HUES64 (cell line): ENCODE results near the gene THOC3. TPM values are rescaled to one million over a fixed set of nuclear protein-coding genes. Genes with fewer than 3 reads are reported as not detected.
"Not testable (repeated sequence)": the region's sequence is repeated elsewhere in the genome, so short reads cannot be mapped to it uniquely, and the experiment has no call there.

Experiments
- H3K27ac ChIP-seq: 2 replicates; pipeline ENCODE4 v1.7.0; 2013; ENCODE audit warnings: low read depth, low read length, inconsistent platforms
- H3K27me3 ChIP-seq: 2 replicates; pipeline ENCODE4 v1.6.1; 2013; ENCODE audit warnings: mild to moderate bottlenecking, low read length; ENCODE audit not compliant: insufficient read depth
- H3K36me3 ChIP-seq: 2 replicates; pipeline ENCODE4 v1.6.1; 2013; ENCODE audit warnings: mild to moderate bottlenecking, low read length; ENCODE audit not compliant: insufficient read depth
- H3K4me1 ChIP-seq: 2 replicates; pipeline ENCODE4 v1.6.1; 2013; ENCODE audit warnings: mild to moderate bottlenecking, low read length, moderate library complexity; ENCODE audit not compliant: insufficient read depth
- H3K4me3 ChIP-seq: 2 replicates; pipeline ENCODE4 v1.5.1; 2013; ENCODE audit warnings: mild to moderate bottlenecking, low read length, moderate library complexity
- H3K9ac ChIP-seq: 2 replicates; pipeline ENCODE4 v1.6.1; 2013; ENCODE audit warnings: mild to moderate bottlenecking, low read depth, low read length
- H3K9me3 ChIP-seq: 2 replicates; pipeline ENCODE4 v1.6.1; 2013; ENCODE audit warnings: low read depth, low read length; ENCODE audit not compliant: insufficient read depth
- WGBS: fragments of 150-250, 120-280 bp; methylation state at CpG from one replicate; pipeline ENCODE4 v1.1.7; 2013; ENCODE audit warnings: missing lambda C conversion rate; 5-methylcytosine and 5-hydroxymethylcytosine counted together
- polyA plus RNA-seq, 2 experiments: library from polyadenylated mRNA; stranded (reverse); fragments of 50-300 nt; gene quantifications; one replicate each; pipeline ENCODE4 v1.2.3, GENCODE V29; 2013

The THOC3 gene
- 67.6 TPM for polyA plus RNA-seq (2013, experiment 1 of 2)
- polyA plus RNA-seq (2013, experiment 2 of 2): 67.4 TPM

- not testable (repeated sequence) for H3K9me3 ChIP-seq, H3K27me3 ChIP-seq, H3K4me1 ChIP-seq
- Histone ChIP-seq H3K9ac (peak within 1 kb of the TSS; percentile 86), H3K4me3 (peak within 1 kb of the TSS; percentile 82), H3K36me3 (peaks cover 12% of the 10 kb centered on the region), H3K27ac (peak within 1 kb of the TSS; percentile 65; the same call in 1 of the 2 replicates)
- WGBS: under 1% methylated on average over 45 of the region's 67 CpGs
Observed at GRCh38 chr5:175967471-175968372, at the start of gene THOC3. TSS of gene THOC3 (minus strand) at chr5:175968315. CDS start at chr5:175968208, 107 bp downstream.

GRCh38 chr5:176017324-176017723, 49.2 kb upstream of the THOC3 start:
- not testable (repeated sequence) for H3K27ac ChIP-seq, H3K36me3 ChIP-seq, H3K9ac ChIP-seq, H3K9me3 ChIP-seq, H3K4me3 ChIP-seq, H3K4me1 ChIP-seq, H3K27me3 ChIP-seq
- WGBS: no CpG with 5 or more reads among the region's 4 CpGs

GRCh38 chr5:176014360-176014759, 46.2 kb upstream of the THOC3 start:
- H3K9me3 ChIP-seq, H3K36me3 ChIP-seq, H3K4me3 ChIP-seq, H3K27ac ChIP-seq, H3K4me1 ChIP-seq, H3K9ac ChIP-seq, H3K27me3 ChIP-seq: not testable (repeated sequence)
- 85% methylated on average over 3 of the region's 6 CpGs for WGBS

GRCh38 chr5:176011088-176011487, 43.0 kb upstream of the THOC3 start:
- 41% methylated on average over 2 of the region's 4 CpGs for WGBS
- not testable (repeated sequence) for H3K4me3 ChIP-seq, H3K36me3 ChIP-seq, H3K27ac ChIP-seq, H3K4me1 ChIP-seq, H3K27me3 ChIP-seq, H3K9me3 ChIP-seq, H3K9ac ChIP-seq

GRCh38 chr5:176010202-176010601, 42.1 kb upstream of the THOC3 start:
- H3K4me1 ChIP-seq, H3K9ac ChIP-seq, H3K9me3 ChIP-seq, H3K4me3 ChIP-seq, H3K27me3 ChIP-seq, H3K36me3 ChIP-seq, H3K27ac ChIP-seq: not testable (repeated sequence)
- WGBS: 85% methylated on average over 6 of the region's 8 CpGs

GRCh38 chr5:176007220-176007619, 39.1 kb upstream of the THOC3 start:
- H3K27me3 ChIP-seq, H3K4me1 ChIP-seq, H3K9ac ChIP-seq, H3K36me3 ChIP-seq, H3K9me3 ChIP-seq, H3K4me3 ChIP-seq, H3K27ac ChIP-seq: not testable (repeated sequence)
- no CpG with 5 or more reads among the region's 4 CpGs for WGBS

GRCh38 chr5:176006819-176007218, 38.7 kb upstream of the THOC3 start:
- H3K9me3 ChIP-seq, H3K4me3 ChIP-seq, H3K9ac ChIP-seq, H3K27me3 ChIP-seq, H3K36me3 ChIP-seq, H3K27ac ChIP-seq, H3K4me1 ChIP-seq: not testable (repeated sequence)
- WGBS: 95% methylated on average over 11 of the region's 13 CpGs

- not testable (repeated sequence) for H3K36me3 ChIP-seq, H3K9ac ChIP-seq, H3K27ac ChIP-seq, H3K9me3 ChIP-seq, H3K27me3 ChIP-seq, H3K4me3 ChIP-seq, H3K4me1 ChIP-seq
- 50% methylated on average over 1 of the region's 6 CpGs for WGBS
Observed at GRCh38 chr5:175997979-175998378, 29.9 kb upstream of the THOC3 start.

- H3K9me3 ChIP-seq, H3K27me3 ChIP-seq, H3K36me3 ChIP-seq, H3K9ac ChIP-seq, H3K27ac ChIP-seq, H3K4me1 ChIP-seq, H3K4me3 ChIP-seq: not testable (repeated sequence)
- no CpG with 5 or more reads among the region's 4 CpGs for WGBS
Observed at GRCh38 chr5:175997495-175997894, 29.4 kb upstream of the THOC3 start.

- not testable (repeated sequence) for H3K27ac ChIP-seq, H3K9ac ChIP-seq, H3K9me3 ChIP-seq, H3K4me1 ChIP-seq, H3K27me3 ChIP-seq, H3K4me3 ChIP-seq, H3K36me3 ChIP-seq
- WGBS: no CpG with 5 or more reads among the region's 6 CpGs
Observed at GRCh38 chr5:175996791-175997190, 28.7 kb upstream of the THOC3 start.

- not testable (repeated sequence) for H3K9me3 ChIP-seq, H3K9ac ChIP-seq, H3K4me3 ChIP-seq, H3K36me3 ChIP-seq, H3K27me3 ChIP-seq, H3K27ac ChIP-seq, H3K4me1 ChIP-seq
- no CpG with 5 or more reads among the region's 6 CpGs for WGBS
Observed at GRCh38 chr5:175995506-175995905, 27.4 kb upstream of the THOC3 start.
